H9 (cell line): ENCODE results near the gene ABCA13. TPM values are rescaled to one million over a fixed set of nuclear protein-coding genes. Genes with fewer than 3 reads are reported as not detected.

Experiments used
- DNase-seq: peaks from one replicate; pipeline ENCODE4 v3.0.0-alpha.2; 2017
- H2AFZ ChIP-seq: one replicate; pipeline ENCODE4 v1.6.1; 2013; ENCODE audit warnings: mild to moderate bottlenecking, low read length, control low read depth, moderate library complexity
- H2AK5ac ChIP-seq: 2 replicates; pipeline ENCODE4 v1.6.1; 2013; ENCODE audit warnings: low read length, control low read depth, mixed read lengths; ENCODE audit not compliant: insufficient read length
- H2BK120ac ChIP-seq: one replicate; pipeline ENCODE4 v1.6.1; 2013; ENCODE audit warnings: low read depth, mild to moderate bottlenecking, low read length, control low read depth, inconsistent platforms; ENCODE audit not compliant: poor library complexity, severe bottlenecking
- H2BK12ac ChIP-seq: 2 replicates; pipeline ENCODE4 v1.6.1; 2013; ENCODE audit warnings: low read length, control low read depth, mixed read lengths, low read depth; ENCODE audit not compliant: insufficient read length
- H2BK15ac ChIP-seq: 2 replicates; pipeline ENCODE4 v1.6.1; 2013; ENCODE audit warnings: low read depth, low read length, control low read depth
- H2BK20ac ChIP-seq: one replicate; pipeline ENCODE4 v1.6.1; 2013; ENCODE audit warnings: low read depth, mild to moderate bottlenecking, low read length, control low read depth, inconsistent platforms; ENCODE audit not compliant: poor library complexity, severe bottlenecking
- H2BK5ac ChIP-seq: 2 replicates; pipeline ENCODE4 v1.6.1; 2013; ENCODE audit warnings: low read length, control low read depth, mixed read lengths; ENCODE audit not compliant: insufficient read length
- H3K14ac ChIP-seq: 2 replicates; pipeline ENCODE4 v1.6.1; 2013; ENCODE audit warnings: low read length, control low read depth; ENCODE audit not compliant: insufficient read depth
- H3K18ac ChIP-seq: 2 replicates; pipeline ENCODE4 v1.6.1; 2013; ENCODE audit warnings: low read depth, mild to moderate bottlenecking, mixed read lengths, low read length, control low read depth; ENCODE audit not compliant: insufficient read length
- H3K23ac ChIP-seq: 2 replicates; pipeline ENCODE4 v1.6.1; 2013; ENCODE audit warnings: low read length, control low read depth, mixed read lengths, low read depth; ENCODE audit not compliant: insufficient read length
- H3K23me2 ChIP-seq: 2 replicates; pipeline ENCODE4 v1.6.1; 2013; ENCODE audit warnings: low read depth, mild to moderate bottlenecking, mixed read lengths, low read length, control low read depth; ENCODE audit not compliant: insufficient read length, poor library complexity, severe bottlenecking
- H3K27ac ChIP-seq: 2 replicates; pipeline ENCODE4 v1.5.1; 2013; ENCODE audit warnings: low read length, control low read depth, mixed read lengths, low read depth; ENCODE audit not compliant: insufficient read length
- H3K27me3 ChIP-seq: 2 replicates; pipeline ENCODE4 v1.6.1; 2013; ENCODE audit warnings: low read length, control low read depth, inconsistent platforms; ENCODE audit not compliant: insufficient read depth
- H3K4ac ChIP-seq: 2 replicates; pipeline ENCODE4 v1.6.1; 2013; ENCODE audit warnings: low read depth, mild to moderate bottlenecking, control low read depth, inconsistent platforms, low read length, moderate library complexity
- H3K4me1 ChIP-seq: 2 replicates; pipeline ENCODE4 v1.6.1; 2013; ENCODE audit warnings: low read length, control low read depth, inconsistent platforms; ENCODE audit not compliant: insufficient read depth
- H3K4me2 ChIP-seq: 2 replicates; pipeline ENCODE4 v1.6.1; 2013; ENCODE audit warnings: low read length, control low read depth, mixed read lengths; ENCODE audit not compliant: insufficient read length, insufficient read depth
- H3K56ac ChIP-seq: 2 replicates; pipeline ENCODE4 v1.6.1; 2013; ENCODE audit warnings: low read depth, mild to moderate bottlenecking, mixed read lengths, low read length, control low read depth; ENCODE audit not compliant: insufficient read length
- H3K79me1 ChIP-seq: 2 replicates; pipeline ENCODE4 v1.6.1; 2013; ENCODE audit warnings: low read depth, mild to moderate bottlenecking, moderate library complexity, low read length, control low read depth, inconsistent platforms; ENCODE audit not compliant: insufficient read depth, poor library complexity, severe bottlenecking
- H3K79me2 ChIP-seq: 2 replicates; pipeline ENCODE4 v1.6.1; 2013; ENCODE audit warnings: low read length, control low read depth, inconsistent platforms; ENCODE audit not compliant: insufficient read depth
- H3K9ac ChIP-seq: 2 replicates; pipeline ENCODE4 v1.6.1; 2013; ENCODE audit warnings: low read length, control low read depth, mixed read lengths; ENCODE audit not compliant: insufficient read length; ENCODE audit errors: extremely low read depth
- H3K9me3 ChIP-seq: one replicate; pipeline ENCODE4 v1.6.1; 2013; ENCODE audit warnings: low read depth, low read length, inconsistent platforms; ENCODE audit not compliant: control insufficient read depth
- H3T11ph ChIP-seq: one replicate; pipeline ENCODE4 v1.6.1; 2013; ENCODE audit warnings: mild to moderate bottlenecking, low read length, control low read depth, inconsistent platforms
- H4K20me1 ChIP-seq: one replicate; pipeline ENCODE4 v1.6.1; 2013; ENCODE audit not compliant: control insufficient read depth, insufficient read length, insufficient read depth
- H4K5ac ChIP-seq: 2 replicates; pipeline ENCODE4 v1.6.1; 2013; ENCODE audit warnings: low read depth, mild to moderate bottlenecking, mixed read lengths, low read length, control low read depth; ENCODE audit not compliant: insufficient read length
- H4K8ac ChIP-seq: replicated peaks from 2 replicates; pipeline ENCODE4 v1.6.1; 2013; ENCODE audit warnings: low read length, control low read depth, mixed read lengths, low read depth; ENCODE audit not compliant: insufficient read length
- H4K91ac ChIP-seq: 2 replicates; pipeline ENCODE4 v1.6.1; 2013; ENCODE audit warnings: low read depth, mild to moderate bottlenecking, moderate library complexity, mixed read lengths, low read length, control low read depth; ENCODE audit not compliant: insufficient read length
- H3K27ac Mint-ChIP-seq, 3 experiments: 2 replicates in 2 of 3; 3 replicates in 1 of 3; pipeline ENCODE4 v1.8.0; 2020 to 2021; ENCODE audit warnings: mixed read lengths in 3 of 3, mild to moderate bottlenecking in 1 of 3, moderate library complexity in 1 of 3
- H3K27me3 Mint-ChIP-seq: 2 replicates; pipeline ENCODE4 v1.8.0; 2021; ENCODE audit warnings: low read depth, mild to moderate bottlenecking, moderate library complexity, mixed read lengths
- H3K36me3 Mint-ChIP-seq, 3 experiments: 2 replicates in 2 of 3; 3 replicates in 1 of 3; pipeline ENCODE4 v1.8.0; 2020 to 2021; ENCODE audit warnings: low read depth in 3 of 3, mixed read lengths in 3 of 3; ENCODE audit not compliant: insufficient read depth in 1 of 3
- H3K4me1 Mint-ChIP-seq, 2 experiments: 2 replicates each; pipeline ENCODE4 v1.8.0; 2020; ENCODE audit warnings: mixed read lengths in 2 of 2
- H3K4me3 Mint-ChIP-seq, 2 experiments: 2 replicates in 1 of 2; 3 replicates in 1 of 2; pipeline ENCODE4 v1.8.0; 2020 to 2021; ENCODE audit warnings: mild to moderate bottlenecking in 2 of 2, mixed read lengths in 2 of 2, moderate library complexity in 1 of 2
- H3K9me3 Mint-ChIP-seq, 2 experiments: 2 replicates in 1 of 2; 3 replicates in 1 of 2; pipeline ENCODE4 v1.8.0; 2020; ENCODE audit warnings: mild to moderate bottlenecking in 2 of 2, mixed read lengths in 2 of 2, moderate library complexity in 1 of 2
- CTCF ChIP-seq: fragments of 200-600 bp; sonication (generic); conservative IDR thresholded peaks from 3 replicates; pipeline ENCODE4 v1.8.0; 2021; ENCODE audit warnings: antibody characterized with exemption, mild to moderate bottlenecking
- WGBS: extraction: QIAGEN DNeasy Blood & Tissue Kit; methylation state at CpG from one replicate; pipeline ENCODE4 v1.1.7; 2013; ENCODE audit warnings: missing lambda C conversion rate, low lambda C conversion rate, mixed read lengths; ENCODE audit not compliant: insufficient read length; ENCODE audit errors: extremely low coverage; 5-methylcytosine and 5-hydroxymethylcytosine counted together
- total RNA-seq: library from RNA; stranded (reverse); gene quantifications from 2 replicates; pipeline ENCODE4 v1.2.1, GENCODE V29; 2021

Gene ABCA13
- total RNA-seq, 1 experiment from 2014 or later = 0.11 TPM

GRCh38 chr7:48337781-48338180 lies 166.5 kb downstream of the ABCA13 start:
- no peaks in the 10 kb centered on the region for H3K27me3 Mint-ChIP-seq
- no peak overlapping the region for H4K91ac ChIP-seq
- H2AFZ ChIP-seq = no peak overlapping the region
- no peak overlapping the region for H4K8ac ChIP-seq
- H3K27ac ChIP-seq = no peak overlapping the region
- H3K4me3 Mint-ChIP-seq = no peak overlapping the region
- H2BK5ac ChIP-seq = no peak overlapping the region
- no peak overlapping the region for H3K4me2 ChIP-seq
- H4K20me1 ChIP-seq = no peaks in the 10 kb centered on the region
- H3K27ac Mint-ChIP-seq = peak overlapping the region in 1 of 3 experiments; percentile 1; a peak in 1 of 7 replicates
- DNase-seq = no peak
- no peak overlapping the region for H3K56ac ChIP-seq
- H3K36me3 Mint-ChIP-seq = no peaks in the 10 kb centered on the region; a peak in 1 of 7 replicates
- no peak overlapping the region for H3T11ph ChIP-seq
- H3K9me3 ChIP-seq = no peaks in the 10 kb centered on the region
- H3K14ac ChIP-seq = no peak overlapping the region
- H4K5ac ChIP-seq = no peak overlapping the region
- no peaks in the 10 kb centered on the region for H3K79me2 ChIP-seq
- H3K4me1 ChIP-seq = peaks cover 4% of the 10 kb centered on the region; the same call in 1 of the 2 replicates
- no peak overlapping the region for H3K23ac ChIP-seq
- no peaks in the 10 kb centered on the region for H3K27me3 ChIP-seq
- WGBS = no CpG with 5 or more reads among the region's 3 CpGs
- no peak overlapping the region for H2BK120ac ChIP-seq
- H3K23me2 ChIP-seq = no peaks in the 10 kb centered on the region
- H2BK15ac ChIP-seq = no peak overlapping the region
- H2BK20ac ChIP-seq = no peak overlapping the region
- H3K9me3 Mint-ChIP-seq = peaks cover 3% of the 10 kb centered on the region in 2 experiments; a peak in 3 of 5 replicates
- H3K18ac ChIP-seq = no peak overlapping the region
- TF ChIP-seq CTCF = no peak
- H2AK5ac ChIP-seq = no peak overlapping the region
- H3K9ac ChIP-seq = no peak overlapping the region
- H3K4ac ChIP-seq = no peak overlapping the region
- peaks cover 12 to 19% of the 10 kb centered on the region in 2 experiments for H3K4me1 Mint-ChIP-seq
- H3K79me1 ChIP-seq = no peaks in the 10 kb centered on the region
- H2BK12ac ChIP-seq = no peak overlapping the region
